T-cell (primary cell): ENCODE data around the gene PHKG2. TPM values are rescaled to one million over a fixed set of nuclear protein-coding genes. Genes with fewer than 3 reads are reported as not detected.

Experiments
- ATAC-seq, 4 experiments: fragments of 200-7000 bp in 3 of 4; fragments of 150-1000 bp in 1 of 4; cut with Tn5 transposase; replicated peaks in 1 of 4; 1 replicate in 3 of 4; 2 replicates in 1 of 4; pipeline ENCODE4 v1.10.0; 2021; ENCODE audit warnings: moderate library complexity in 3 of 4, mild to moderate bottlenecking in 2 of 4, moderate number of reproducible peaks in 1 of 4
- CTCF ChIA-PET, 2 donors: fragments of 300-600 bp; sonication (Branson Sonifier 250); formaldehyde crosslinking; loops; one replicate each; lab custom pipeline; 2022; ENCODE audit warnings: antibody characterized with exemption in 2 of 2; lab: Charles Lee
- POLR2A ChIA-PET, 2 donors: fragments of 300-600 bp; sonication (Branson Sonifier 250); formaldehyde crosslinking; loops; one replicate each; lab custom pipeline; 2022; ENCODE audit warnings: antibody characterized with exemption in 2 of 2; lab: Charles Lee
- DNase-seq, 35 experiments: peaks; one replicate each; pipeline versions ENCODE4 v3.0.0 to v3.0.0-alpha.2; 2013 to 2023
- H3K27ac ChIP-seq: one replicate; pipeline ENCODE4 v1.5.1; 2013; ENCODE audit warnings: low read length
- H3K27me3 ChIP-seq, 2 experiments: replicated peaks in 1 of 2; 1 replicate in 1 of 2; 2 replicates in 1 of 2; pipeline versions ENCODE4 v1.6.1 to v1.7.0; 2013; ENCODE audit warnings: low read length in 1 of 2, mixed read lengths in 1 of 2; ENCODE audit not compliant: control insufficient read depth in 2 of 2, insufficient read depth in 2 of 2; ENCODE audit errors: extremely low read depth in 1 of 2
- H3K36me3 ChIP-seq, 2 donors: 1 replicate in 1 of 2; 2 replicates in 1 of 2; pipeline versions ENCODE4 v1.6.1 to v1.7.0; 2013; ENCODE audit warnings: low read length in 1 of 2; ENCODE audit not compliant: control insufficient read depth in 2 of 2, insufficient read depth in 1 of 2; ENCODE audit errors: extremely low read depth in 1 of 2
- H3K4me1 ChIP-seq, 2 experiments: 1 replicate in 1 of 2; 2 replicates in 1 of 2; pipeline versions ENCODE4 v1.6.1 to v1.7.0; 2013; ENCODE audit warnings: low read length in 2 of 2, mixed read lengths in 1 of 2; ENCODE audit not compliant: insufficient read depth in 2 of 2, control insufficient read depth in 1 of 2; ENCODE audit errors: extremely low read depth in 1 of 2
- H3K4me3 ChIP-seq, 2 donors: 1 replicate in 1 of 2; 2 replicates in 1 of 2; pipeline versions ENCODE4 v1.5.1 to v1.7.0; 2013; ENCODE audit warnings: mild to moderate bottlenecking in 2 of 2, low read length in 1 of 2, moderate library complexity in 1 of 2; ENCODE audit not compliant: control insufficient read depth in 1 of 2; ENCODE audit errors: extremely low read depth in 1 of 2
- H3K9me3 ChIP-seq: 2 replicates; pipeline ENCODE4 v1.7.0; 2013
- H3K27ac Mint-ChIP-seq, 2 donors: one replicate each; pipeline ENCODE4 v1.8.0; 2020 to 2021; ENCODE audit warnings: mild to moderate bottlenecking in 2 of 2, mixed read lengths in 2 of 2
- H3K27me3 Mint-ChIP-seq, 2 donors: one replicate each; pipeline ENCODE4 v1.8.0; 2021 to 2022; ENCODE audit warnings: mixed read lengths in 2 of 2
- H3K36me3 Mint-ChIP-seq: one replicate; pipeline ENCODE4 v1.8.0; 2021; ENCODE audit warnings: mixed read lengths
- H3K4me1 Mint-ChIP-seq, 3 donors: one replicate each; pipeline ENCODE4 v1.8.0; 2020 to 2022; ENCODE audit warnings: mixed read lengths in 3 of 3, mild to moderate bottlenecking in 1 of 3
- H3K4me3 Mint-ChIP-seq, 3 donors: one replicate each; pipeline ENCODE4 v1.8.0; 2020 to 2022; ENCODE audit warnings: mild to moderate bottlenecking in 3 of 3, mixed read lengths in 3 of 3, moderate library complexity in 3 of 3
- H3K9me3 Mint-ChIP-seq, 3 donors: one replicate each; pipeline ENCODE4 v1.8.0; 2020 to 2022; ENCODE audit warnings: mixed read lengths in 3 of 3
- WGBS: methylation state at CpG from one replicate; pipeline ENCODE4 v1.1.5; 2013; ENCODE audit warnings: missing lambda C conversion rate; ENCODE audit not compliant: insufficient coverage; 5-methylcytosine and 5-hydroxymethylcytosine counted together
- total RNA-seq, 35 experiments: library from RNA in 6 of 35; stranded (reverse) in 6 of 35; fragments of 120-200 nt in 1 of 35; gene quantifications; one replicate each; pipeline versions ENCODE4 v1.2.1 to v1.2.4 and lab custom pipeline; 2013 to 2026

Gene PHKG2
- total RNA-seq, 5 donors from 2014 or later (not counting 1 experiment from before 2014, with no cell fraction given): 36.4 to 57.8 (median 48.9) TPM

- no peak for DNase-seq
- no peaks in the 10 kb centered on the region for H3K27me3 ChIP-seq
- Mint-ChIP-seq H3K4me1 (peaks cover 28 to 34% (median 33%) of the 10 kb centered on the region in 3 donors), H3K36me3 (peaks cover 22% of the 10 kb centered on the region), H3K27me3 (no peaks in the 10 kb centered on the region), H3K9me3 (no peaks in the 10 kb centered on the region), H3K27ac (no peak overlapping the region), H3K4me3 (no peak overlapping the region)
- H3K9me3 ChIP-seq: no peaks in the 10 kb centered on the region
- CTCF ChIA-PET: interaction anchor here in 1 of 2 donors (1.0 kb wide), 1 partner anchor 11 kb away, joined by 5 read pairs; the partner anchor contains the start of gene PHKG2
- H3K27ac ChIP-seq: no peak overlapping the region
- H3K36me3 ChIP-seq: peaks cover 6 to 36% of the 10 kb centered on the region in 2 donors
- 83% methylated on average over 8 of the region's 10 CpGs for WGBS
- no peak for ATAC-seq
- POLR2A ChIA-PET: no interaction called here
- no peak overlapping the region for H3K4me3 ChIP-seq
- peaks cover 10 to 29% of the 10 kb centered on the region in 2 experiments for H3K4me1 ChIP-seq
These were observed 10.8 kb downstream of the PHKG2 start for GRCh38 chr16:30758988-30759491.

GRCh38 chr16:30760001-30760559 is 11.9 kb downstream of the PHKG2 start:
- Histone ChIP-seq H3K4me3 (no peak overlapping the region), H3K27me3 (no peaks in the 10 kb centered on the region), H3K36me3 (peaks cover 12 to 36% of the 10 kb centered on the region in 2 donors), H3K4me1 (peaks cover 10 to 37% of the 10 kb centered on the region in 2 experiments), H3K27ac (no peak overlapping the region), H3K9me3 (no peaks in the 10 kb centered on the region)
- Mint-ChIP-seq H3K4me3 (peak overlapping the region; percentile 93 to 96 (median 96)), H3K27ac (no peak overlapping the region), H3K27me3 (no peaks in the 10 kb centered on the region), H3K36me3 (peaks cover 20% of the 10 kb centered on the region), H3K4me1 (peaks cover 28 to 37% (median 33%) of the 10 kb centered on the region in 3 donors), H3K9me3 (no peaks in the 10 kb centered on the region)
- ChIA-PET CTCF (interaction anchor here in 1 of 2 donors (1.0 kb wide), 1 partner anchor 12 kb away, joined by 5 read pairs; the partner anchor contains the start of gene PHKG2), POLR2A (interaction anchor here in 1 of 2 donors (0.5 kb wide), 1 partner anchor 158 kb away, joined by 3 read pairs; no protein-coding TSS in a partner anchor)
- no peak for DNase-seq
- 100% methylated on average over 1 of the region's 7 CpGs for WGBS
- no peak for ATAC-seq

GRCh38 chr16:30760577-30761426 is 12.6 kb downstream of the PHKG2 start:
- Histone ChIP-seq H3K4me1 (peaks cover 10 to 37% of the 10 kb centered on the region in 2 experiments), H3K27ac (no peak overlapping the region), H3K4me3 (peak overlapping the region; percentile 84 to 85), H3K9me3 (no peaks in the 10 kb centered on the region), H3K36me3 (peaks cover 11 to 41% of the 10 kb centered on the region in 2 donors), H3K27me3 (no peaks in the 10 kb centered on the region)
- H3K4me1 Mint-ChIP-seq: peaks cover 28 to 37% (median 35%) of the 10 kb centered on the region in 3 donors
- peaks cover 23% of the 10 kb centered on the region for H3K36me3 Mint-ChIP-seq
- CTCF ChIA-PET: no interaction called here
- POLR2A ChIA-PET: interaction anchor here in 1 of 2 donors (0.8 kb wide), 1 partner anchor 36 kb away, joined by 5 read pairs; no protein-coding TSS in a partner anchor
- H3K9me3 Mint-ChIP-seq: no peaks in the 10 kb centered on the region
- ATAC-seq (no peak), DNase-seq (no peak)
- H3K4me3 Mint-ChIP-seq: peak overlapping the region; percentile 93 to 96 (median 96)
- peak overlapping the region; percentile 32 to 89 for H3K27ac Mint-ChIP-seq
- WGBS: 28% methylated on average over 24 of the region's 26 CpGs
- H3K27me3 Mint-ChIP-seq: no peaks in the 10 kb centered on the region

GRCh38 chr16:30761427-30761927 is 13.3 kb downstream of the PHKG2 start:
- ATAC-seq: peak; percentile 25 to 41 (median 32)
- H3K27me3 ChIP-seq: no peaks in the 10 kb centered on the region
- H3K4me3 ChIP-seq: peak overlapping the region; percentile 84 to 85
- ChIA-PET POLR2A (interaction anchor here in 1 of 2 donors (0.8 kb wide), 1 partner anchor 36 kb away, joined by 5 read pairs; no protein-coding TSS in a partner anchor), CTCF (no interaction called here)
- peak overlapping the region; percentile 70 for H3K27ac ChIP-seq
- Mint-ChIP-seq H3K4me1 (peaks cover 28 to 37% (median 35%) of the 10 kb centered on the region in 3 donors), H3K4me3 (peak overlapping the region; percentile 93 to 96 (median 96)), H3K36me3 (peaks cover 20% of the 10 kb centered on the region), H3K27me3 (no peaks in the 10 kb centered on the region), H3K27ac (peak overlapping the region; percentile 89 to 90), H3K9me3 (no peaks in the 10 kb centered on the region)
- H3K36me3 ChIP-seq: peaks cover 9 to 41% of the 10 kb centered on the region in 2 donors
- WGBS: 1% methylated on average over 55 of the region's 64 CpGs
- DNase-seq: peak in 11 of 35 experiments; percentile 13 to 51 (median 21)
- peaks cover 10 to 42% of the 10 kb centered on the region in 2 experiments for H3K4me1 ChIP-seq
- H3K9me3 ChIP-seq: no peaks in the 10 kb centered on the region

- Histone ChIP-seq H3K27ac (peak within 1 kb of the TSS; percentile 70), H3K4me3 (peak within 1 kb of the TSS; percentile 84 to 85), H3K27me3 (no peaks in the 10 kb centered on the region), H3K9me3 (no peaks in the 10 kb centered on the region), H3K4me1 (peaks cover 10 to 49% of the 10 kb centered on the region in 2 experiments), H3K36me3 (peaks cover 6 to 41% of the 10 kb centered on the region in 2 donors)
- Mint-ChIP-seq H3K27me3 (no peaks in the 10 kb centered on the region), H3K36me3 (peaks cover 24% of the 10 kb centered on the region), H3K27ac (peak within 1 kb of the TSS; percentile 89 to 90), H3K9me3 (no peaks in the 10 kb centered on the region), H3K4me1 (peaks cover 28 to 39% (median 37%) of the 10 kb centered on the region in 3 donors), H3K4me3 (peak within 1 kb of the TSS; percentile 93 to 96 (median 96))
- DNase-seq (peak; percentile 76 to 94 (median 84)), ATAC-seq (peak; percentile 92 to 94 (median 94))
- ChIA-PET CTCF (no interaction called here), POLR2A (interaction anchor here (0.5 to 0.8 kb wide), 4 partner anchors 27 to 306 kb away, joined by 3 to 6 read pairs (median 6); no protein-coding TSS in a partner anchor)
- WGBS: under 1% methylated on average over 47 of the region's 60 CpGs
These were observed 14.0 kb downstream of the PHKG2 start, which contains the start of the genes CFAP119 and RNF40 for GRCh38 chr16:30761928-30762902. TSS of gene CFAP119 (minus strand) at chr16:30762062. CDS start at chr16:30761748, 314 bp downstream. TSS of gene RNF40 (plus strand) at chr16:30762322. CDS start at chr16:30762546, 224 bp downstream.
